Mesenchymal stem cell (in vitro differentiated cells and primary cell): ENCODE results near the gene IFIT1.
"Not testable (repeated sequence)": the region's sequence is repeated elsewhere in the genome, so short reads cannot be mapped to it uniquely, and the experiment has no call there.

ENCODE experiments used
- DNase-seq: peaks from one replicate; pipeline ENCODE4 v3.0.0-alpha.2; 2013
- H2AFZ ChIP-seq: one replicate; pipeline ENCODE4 v1.6.1; 2013; ENCODE audit warnings: low read depth, mild to moderate bottlenecking, control low read depth, inconsistent platforms, low read length, moderate library complexity
- H2AK5ac ChIP-seq: 2 replicates; pipeline ENCODE4 v1.6.1; 2013; ENCODE audit warnings: low read length, moderate library complexity, mild to moderate bottlenecking, inconsistent platforms; ENCODE audit not compliant: severe bottlenecking
- H2BK120ac ChIP-seq: one replicate; pipeline ENCODE4 v1.6.1; 2013; ENCODE audit warnings: low read depth, mild to moderate bottlenecking, inconsistent platforms, low read length, moderate library complexity
- H2BK12ac ChIP-seq, 2 experiments: one replicate each; pipeline ENCODE4 v1.6.1; 2013; ENCODE audit warnings: inconsistent platforms in 2 of 2, low read length in 2 of 2, mild to moderate bottlenecking in 2 of 2, moderate library complexity in 2 of 2, control low read depth in 1 of 2
- H2BK15ac ChIP-seq: one replicate; pipeline ENCODE4 v1.6.1; 2013; ENCODE audit warnings: mild to moderate bottlenecking, low read depth, inconsistent platforms; ENCODE audit not compliant: poor library complexity, severe bottlenecking
- H2BK5ac ChIP-seq: 2 replicates; pipeline ENCODE4 v1.6.1; 2013; ENCODE audit warnings: low read depth, mild to moderate bottlenecking, low read length, control low read depth, inconsistent platforms; ENCODE audit not compliant: poor library complexity, severe bottlenecking
- H3K14ac ChIP-seq, 2 experiments: one replicate each; pipeline ENCODE4 v1.6.1; 2013; ENCODE audit warnings: inconsistent platforms in 2 of 2, low read length in 2 of 2, control low read depth in 1 of 2, mild to moderate bottlenecking in 1 of 2, moderate library complexity in 1 of 2
- H3K18ac ChIP-seq, 2 experiments: one replicate each; pipeline ENCODE4 v1.6.1; 2013; ENCODE audit warnings: inconsistent platforms in 2 of 2, low read length in 2 of 2, control low read depth in 1 of 2, low read depth in 1 of 2, mild to moderate bottlenecking in 1 of 2
- H3K23ac ChIP-seq, 2 experiments: one replicate each; pipeline ENCODE4 v1.6.1; 2013; ENCODE audit warnings: inconsistent platforms in 2 of 2, low read length in 2 of 2, mild to moderate bottlenecking in 2 of 2, moderate library complexity in 2 of 2, control low read depth in 1 of 2
- H3K27ac ChIP-seq: 2 replicates; pipeline ENCODE4 v1.5.1; 2013; ENCODE audit warnings: mild to moderate bottlenecking, moderate library complexity, low read length, control low read depth, inconsistent platforms; ENCODE audit not compliant: poor library complexity, severe bottlenecking
- H3K27me3 ChIP-seq, 2 experiments: 2 replicates each; pipeline versions ENCODE4 v1.6.1 to v1.7.0; 2013; ENCODE audit warnings: low read length in 2 of 2, mild to moderate bottlenecking in 2 of 2, moderate library complexity in 2 of 2, control low read depth in 1 of 2, inconsistent platforms in 1 of 2; ENCODE audit not compliant: control insufficient read depth in 1 of 2, insufficient read depth in 1 of 2
- H3K36me3 ChIP-seq, 2 experiments: 2 replicates each; pipeline versions ENCODE4 v1.6.1 to v1.7.0; 2013; ENCODE audit warnings: low read length in 2 of 2, control low read depth in 1 of 2, inconsistent platforms in 1 of 2, low read depth in 1 of 2, mild to moderate bottlenecking in 1 of 2; ENCODE audit not compliant: insufficient read depth in 2 of 2, control insufficient read depth in 1 of 2
- H3K4ac ChIP-seq, 2 experiments: one replicate each; pipeline ENCODE4 v1.6.1; 2013; ENCODE audit warnings: inconsistent platforms in 2 of 2, low read length in 2 of 2, mild to moderate bottlenecking in 2 of 2, moderate library complexity in 2 of 2, control low read depth in 1 of 2, low read depth in 1 of 2
- H3K4me1 ChIP-seq: 2 replicates; pipeline ENCODE4 v1.6.1; 2013; ENCODE audit warnings: low read depth, low read length, control low read depth; ENCODE audit not compliant: control insufficient read depth, insufficient read depth
- H3K4me2 ChIP-seq: 2 replicates; pipeline ENCODE4 v1.6.1; 2013; ENCODE audit warnings: low read length, mild to moderate bottlenecking, inconsistent platforms; ENCODE audit not compliant: poor library complexity, severe bottlenecking
- H3K4me3 ChIP-seq, 2 experiments: 2 replicates each; pipeline versions ENCODE4 v1.5.1 to v1.7.0; 2013; ENCODE audit warnings: low read length in 2 of 2, mild to moderate bottlenecking in 2 of 2, control low read depth in 1 of 2, low read depth in 1 of 2; ENCODE audit not compliant: insufficient read depth in 1 of 2
- H3K79me1 ChIP-seq: replicated peaks from 2 replicates; pipeline ENCODE4 v1.6.1; 2013; ENCODE audit warnings: mild to moderate bottlenecking, control low read depth, low read length, inconsistent platforms; ENCODE audit not compliant: poor library complexity, severe bottlenecking
- H3K9ac ChIP-seq: 2 replicates; pipeline ENCODE4 v1.7.0; 2013; ENCODE audit warnings: mild to moderate bottlenecking, low read length, moderate library complexity
- H3K9me3 ChIP-seq: 2 replicates; pipeline ENCODE4 v1.7.0; 2013; ENCODE audit warnings: mild to moderate bottlenecking, low read length; ENCODE audit not compliant: control insufficient read depth
- H4K8ac ChIP-seq: one replicate; pipeline ENCODE4 v1.6.1; 2013; ENCODE audit warnings: inconsistent platforms, mild to moderate bottlenecking, low read length, moderate library complexity
- H4K91ac ChIP-seq: one replicate; pipeline ENCODE4 v1.6.1; 2013; ENCODE audit warnings: mild to moderate bottlenecking, low read length, inconsistent platforms
- WGBS: methylation state at CpG from one replicate; pipeline ENCODE4 v1.1.7; 2013; ENCODE audit warnings: mixed read lengths; 5-methylcytosine and 5-hydroxymethylcytosine counted together

The IFIT1 gene

GRCh38 chr10:89438525-89438924, 46.1 kb downstream of the IFIT1 start:
- Histone ChIP-seq H2BK5ac (no peak overlapping the region), H3K23ac (no peak overlapping the region), H3K9ac (no peak overlapping the region), H3K4ac (no peak overlapping the region), H3K14ac (no peak overlapping the region), H2AFZ (no peak overlapping the region), H2BK15ac (no peak overlapping the region), H3K36me3 (no peaks in the 10 kb centered on the region), H4K91ac (no peak overlapping the region), H3K4me2 (no peak overlapping the region), H3K4me1 (no peaks in the 10 kb centered on the region), H3K9me3 (no peaks in the 10 kb centered on the region), H2BK120ac (no peak overlapping the region), H3K79me1 (no peaks in the 10 kb centered on the region), H3K18ac (peak overlapping the region in 1 of 2 experiments; percentile 18), H4K8ac (no peak overlapping the region), H2AK5ac (peak overlapping the region; percentile 46), H3K27me3 (no peaks in the 10 kb centered on the region), H3K4me3 (no peak overlapping the region), H2BK12ac (peak overlapping the region in 1 of 2 experiments; percentile 87), H3K27ac (no peak overlapping the region)
- DNase-seq, result peak; percentile 57
- WGBS, result 52% methylated on average over 4 of the region's 4 CpGs

GRCh38 chr10:89440226-89441009, 48.0 kb downstream of the IFIT1 start:
- Histone ChIP-seq H3K36me3 (no peaks in the 10 kb centered on the region), H3K4me3 (no peak overlapping the region), H3K23ac (no peak overlapping the region), H4K8ac (no peak overlapping the region), H2AK5ac (no peak overlapping the region), H2BK12ac (peak overlapping the region in 1 of 2 experiments; percentile 13), H3K9me3 (no peaks in the 10 kb centered on the region), H3K18ac (no peak overlapping the region), H2AFZ (no peak overlapping the region), H3K79me1 (no peaks in the 10 kb centered on the region), H2BK120ac (no peak overlapping the region), H3K27me3 (no peaks in the 10 kb centered on the region), H4K91ac (no peak overlapping the region), H3K9ac (no peak overlapping the region), H3K4me2 (no peak overlapping the region), H3K14ac (no peak overlapping the region), H2BK5ac (no peak overlapping the region), H3K27ac (no peak overlapping the region), H3K4ac (no peak overlapping the region), H3K4me1 (no peaks in the 10 kb centered on the region), H2BK15ac (no peak overlapping the region)
- 100% methylated on average over 4 of the region's 4 CpGs for WGBS
- DNase-seq, result no peak

GRCh38 chr10:89442289-89442688, 49.9 kb downstream of the IFIT1 start:
- WGBS, result no CpG with 5 or more reads among the region's 1 CpG
- no peak overlapping the region for H3K23ac ChIP-seq
- H3K9me3 ChIP-seq, result no peaks in the 10 kb centered on the region

GRCh38 chr10:89444819-89445218, 52.4 kb downstream of the IFIT1 start:
- not testable (repeated sequence) for H4K8ac ChIP-seq, H2AFZ ChIP-seq, H3K18ac ChIP-seq, H3K4me3 ChIP-seq, H3K79me1 ChIP-seq, H3K27ac ChIP-seq, H4K91ac ChIP-seq, H2BK5ac ChIP-seq, H3K9me3 ChIP-seq, H2BK15ac ChIP-seq, DNase-seq, H2AK5ac ChIP-seq, H3K4ac ChIP-seq, H3K23ac ChIP-seq, H3K36me3 ChIP-seq, H3K9ac ChIP-seq, H3K14ac ChIP-seq, H3K27me3 ChIP-seq, H2BK120ac ChIP-seq, H3K4me2 ChIP-seq, H3K4me1 ChIP-seq, H2BK12ac ChIP-seq
- WGBS, result 96% methylated on average over 7 of the region's 7 CpGs

More at GRCh38 chr10:89442289-89442688, 49.9 kb downstream of the IFIT1 start:
- Histone ChIP-seq H3K4me1 (no peaks in the 10 kb centered on the region), H2AK5ac (no peak overlapping the region), H3K27ac (no peak overlapping the region), H2BK120ac (no peak overlapping the region), H3K9ac (no peak overlapping the region), H4K8ac (no peak overlapping the region), H3K27me3 (no peaks in the 10 kb centered on the region), H4K91ac (no peak overlapping the region), H2BK15ac (no peak overlapping the region), H3K18ac (no peak overlapping the region), H3K14ac (no peak overlapping the region), H3K79me1 (no peaks in the 10 kb centered on the region), H2AFZ (no peak overlapping the region), H2BK5ac (no peak overlapping the region), H3K4me3 (no peak overlapping the region), H2BK12ac (no peak overlapping the region), H3K4ac (no peak overlapping the region), H3K36me3 (no peaks in the 10 kb centered on the region), H3K4me2 (no peak overlapping the region)
- DNase-seq, result no peak
